Measurements from ENCODE around the gene ITGB2.

GRCh38 chr21:44913425-44914175 lies 7.1 kb downstream of the ITGB2 start:
- no peak for TF ChIP-seq CTCF (IDR thresholded peaks at IDR 0.05)
- TF ChIP-seq POLR2A (IDR thresholded peaks at IDR 0.05) = no peak
